Colonic mucosa (tissue), 4 donors: ENCODE results near the gene MLPH. TPM values are rescaled to one million over a fixed set of nuclear protein-coding genes. Genes with fewer than 3 reads are reported as not detected.
A peak's percentile ranks its signal among the peaks of the same experiment; 100 is the strongest.

Source experiments
- DNase-seq: peaks from one replicate; pipeline ENCODE4 v3.0.0-alpha.2; 2020
- H3K27ac ChIP-seq: fragments of 200-600 bp; one replicate; pipeline ENCODE4 v1.8.0; 2021
- H3K27me3 ChIP-seq: fragments of 200-600 bp; one replicate; pipeline ENCODE4 v1.8.0; 2021
- H3K36me3 ChIP-seq: fragments of 200-600 bp; one replicate; pipeline ENCODE4 v1.8.0; 2021
- H3K4me1 ChIP-seq: fragments of 200-600 bp; one replicate; pipeline ENCODE4 v1.8.0; 2021; ENCODE audit warnings: mild to moderate bottlenecking
- H3K4me3 ChIP-seq: fragments of 200-600 bp; one replicate; pipeline ENCODE4 v1.8.0; 2021
- H3K9ac ChIP-seq, 2 donors: one replicate each; pipeline ENCODE4 v1.7.0; 2013; ENCODE audit warnings: control low read depth in 2 of 2, low read depth in 2 of 2, low read length in 2 of 2
- H3K9me3 ChIP-seq: fragments of 200-600 bp; one replicate; pipeline ENCODE4 v1.8.0; 2021
- CTCF ChIP-seq: fragments of 200-600 bp; IDR thresholded peaks from one replicate; pipeline ENCODE4 v1.8.0; 2022; ENCODE audit warnings: antibody characterized with exemption, mild to moderate bottlenecking
- intact Hi-C: fragments of 100-400 bp; cut with DNase I; formaldehyde crosslinking; loops from one replicate; pipeline ENCODE4 v1.14.1; 2022
- total RNA-seq, 2 donors: library from RNA; stranded (reverse); fragmentation: NEBNext Ultra II Directional in 1 of 2; extraction: Animal tissue kit (Norgen Biotek cat#: 25700) in 1 of 2; gene quantifications; one replicate each; pipeline ENCODE4 v1.2.1, GENCODE V29; 2021
- donor health status: healthy.
- donor health status: DM: no; HTN: no; CAD: no.
- donor health status: DM: no; HTN: no; CAD: no.

MLPH gene
- total RNA-seq, 2 donors from 2014 or later: 87.9 to 111 TPM

GRCh38 chr2:237585590-237586221 is 98.7 kb downstream of the MLPH start:
- H3K36me3 ChIP-seq: no peaks in the 10 kb centered on the region
- H3K4me1 ChIP-seq: no peaks in the 10 kb centered on the region
- no peaks in the 10 kb centered on the region for H3K9me3 ChIP-seq
- no peak for DNase-seq
- no peak overlapping the region for H3K4me3 ChIP-seq
- no peaks in the 10 kb centered on the region for H3K27me3 ChIP-seq
- no peak overlapping the region for H3K27ac ChIP-seq
- no peak overlapping the region for H3K9ac ChIP-seq
- TF ChIP-seq CTCF: no peak
- intact Hi-C loops: no loop called here

- intact Hi-C loops: no loop called here
- TF ChIP-seq CTCF: no peak
- Histone ChIP-seq H3K36me3 (no peaks in the 10 kb centered on the region), H3K9me3 (no peaks in the 10 kb centered on the region), H3K27me3 (no peaks in the 10 kb centered on the region), H3K4me1 (no peaks in the 10 kb centered on the region), H3K4me3 (no peak overlapping the region), H3K9ac (no peak overlapping the region), H3K27ac (no peak overlapping the region)
- peak; percentile 76 for DNase-seq
Measured at GRCh38 chr2:237588044-237588696, 101.1 kb downstream of the MLPH start.

- H3K27ac ChIP-seq: peak within 1 kb of the TSS; percentile 76
- H3K4me1 ChIP-seq: no peaks in the 10 kb centered on the region
- intact Hi-C loops: no loop called here
- H3K9ac ChIP-seq: peak within 1 kb of the TSS; percentile 6 to 57
- no peaks in the 10 kb centered on the region for H3K27me3 ChIP-seq
- no peaks in the 10 kb centered on the region for H3K36me3 ChIP-seq
- peak within 1 kb of the TSS; percentile 29 for H3K4me3 ChIP-seq
- no peaks in the 10 kb centered on the region for H3K9me3 ChIP-seq
- DNase-seq: peak; percentile 91
- TF ChIP-seq CTCF: no peak
Measured at GRCh38 chr2:237590272-237591140, 103.5 kb downstream of the MLPH start, which contains the start of gene RAB17. Gene RAB17, minus strand, starts transcription at chr2:237590734. Its CDS starts 4,580 bp downstream, at chr2:237586154.

- Histone ChIP-seq H3K36me3 (no peaks in the 10 kb centered on the region), H3K9ac (peak overlapping the region in 1 of 2 donors; percentile 57), H3K27me3 (no peaks in the 10 kb centered on the region), H3K9me3 (no peaks in the 10 kb centered on the region), H3K4me3 (peak overlapping the region; percentile 29), H3K4me1 (no peaks in the 10 kb centered on the region), H3K27ac (peak overlapping the region; percentile 76)
- intact Hi-C loops: no loop called here
- peak; percentile 89 for DNase-seq
- no peak for TF ChIP-seq CTCF
Measured at GRCh38 chr2:237591141-237591881, 104.3 kb downstream of the MLPH start.
